ENCODE data around the gene GNB4.

Gene GNB4

DNA sequence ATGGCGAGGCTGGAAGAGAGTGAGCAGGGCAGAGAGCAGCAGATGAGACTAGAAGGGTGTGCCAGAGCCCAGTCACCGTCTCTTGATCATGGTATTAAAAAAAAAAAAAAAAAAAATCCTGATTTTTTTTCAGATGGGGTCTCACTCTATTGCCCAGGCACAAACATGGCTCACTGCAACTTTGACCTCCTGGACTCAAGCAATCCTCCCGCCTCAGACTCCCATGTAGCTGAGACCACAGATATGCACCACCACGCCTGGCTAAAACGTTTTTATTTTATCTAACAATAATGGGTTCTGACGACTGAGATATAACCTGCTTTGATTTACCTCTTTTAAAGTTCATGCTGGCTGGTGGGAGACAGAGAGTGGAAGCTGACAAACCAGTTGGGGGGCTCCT lies 4.0 kb downstream of the GNB4 start:
- Histone ChIP-seq H3K4me3 (ENCODE audit: low read length) (no peak overlapping the region), H3K4me1 (ENCODE audit: low read length) (peaks cover 24% of the 10 kb centered on the region), H3K36me3 (replicated peaks; ENCODE audit: low read depth, low read length) (no peaks in the 10 kb centered on the region), H3K9ac (ENCODE audit: low read length) (no peak overlapping the region), H3K79me2 (ENCODE audit: low read length) (no peaks in the 10 kb centered on the region), H2AFZ (ENCODE audit: low read depth, low read length) (no peak overlapping the region), H3K4me2 (ENCODE audit: low read length) (no peak overlapping the region), H3K9me3 (ENCODE audit: insufficient read depth, low read length) (no peaks in the 10 kb centered on the region), H3K27ac (ENCODE audit: low read length) (no peak overlapping the region), H4K20me1 (ENCODE audit: insufficient read depth, low read length) (no peaks in the 10 kb centered on the region), H3K27me3 (ENCODE audit: low read depth, low read length) (peaks cover 17% of the 10 kb centered on the region)
- TF ChIP-seq EZH2phosphoT487 (IDR thresholded peaks at IDR 0.05; ENCODE audit: low read depth), result no peak
- TF ChIP-seq, protein P1, sequence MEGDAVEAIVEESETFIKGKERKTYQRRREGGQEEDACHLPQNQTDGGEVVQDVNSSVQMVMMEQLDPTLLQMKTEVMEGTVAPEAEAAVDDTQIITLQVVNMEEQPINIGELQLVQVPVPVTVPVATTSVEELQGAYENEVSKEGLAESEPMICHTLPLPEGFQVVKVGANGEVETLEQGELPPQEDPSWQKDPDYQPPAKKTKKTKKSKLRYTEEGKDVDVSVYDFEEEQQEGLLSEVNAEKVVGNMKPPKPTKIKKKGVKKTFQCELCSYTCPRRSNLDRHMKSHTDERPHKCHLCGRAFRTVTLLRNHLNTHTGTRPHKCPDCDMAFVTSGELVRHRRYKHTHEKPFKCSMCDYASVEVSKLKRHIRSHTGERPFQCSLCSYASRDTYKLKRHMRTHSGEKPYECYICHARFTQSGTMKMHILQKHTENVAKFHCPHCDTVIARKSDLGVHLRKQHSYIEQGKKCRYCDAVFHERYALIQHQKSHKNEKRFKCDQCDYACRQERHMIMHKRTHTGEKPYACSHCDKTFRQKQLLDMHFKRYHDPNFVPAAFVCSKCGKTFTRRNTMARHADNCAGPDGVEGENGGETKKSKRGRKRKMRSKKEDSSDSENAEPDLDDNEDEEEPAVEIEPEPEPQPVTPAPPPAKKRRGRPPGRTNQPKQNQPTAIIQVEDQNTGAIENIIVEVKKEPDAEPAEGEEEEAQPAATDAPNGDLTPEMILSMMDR (IDR thresholded peaks at IDR 0.05; ENCODE audit: low read depth, low read length), result no peak

DNA sequence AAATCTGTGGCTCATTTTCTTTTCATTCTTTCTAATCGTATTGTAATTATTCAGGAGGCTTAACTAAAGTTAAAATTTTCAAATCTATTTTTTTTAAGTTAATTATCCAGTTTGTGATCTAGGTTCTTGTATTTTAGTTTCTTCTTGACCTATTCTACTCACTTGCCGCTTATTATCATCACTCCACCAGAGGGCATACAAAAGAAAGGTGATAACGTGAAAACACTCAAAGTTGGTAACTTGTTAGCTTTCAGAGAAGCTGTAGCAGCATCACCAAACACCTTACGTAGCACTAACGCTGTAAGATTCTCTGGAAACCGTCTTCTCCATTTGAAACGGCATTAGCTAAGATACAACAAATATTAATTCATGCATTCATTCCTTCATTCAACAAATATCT lies 4.8 kb downstream of the GNB4 start:
- Histone ChIP-seq H3K27me3 (ENCODE audit: low read depth, low read length) (peaks cover 10% of the 10 kb centered on the region; the same call in 1 of the 2 replicates), H4K20me1 (ENCODE audit: insufficient read depth, low read length) (no peaks in the 10 kb centered on the region), H3K4me3 (ENCODE audit: low read length) (no peak overlapping the region), H3K9ac (ENCODE audit: low read length) (no peak overlapping the region), H3K4me2 (ENCODE audit: low read length) (peak overlapping the region; percentile 16), H3K4me1 (ENCODE audit: low read length) (peaks cover 24% of the 10 kb centered on the region), H2AFZ (ENCODE audit: low read depth, low read length) (no peak overlapping the region), H3K27ac (ENCODE audit: low read length) (no peak overlapping the region), H3K79me2 (ENCODE audit: low read length) (no peaks in the 10 kb centered on the region), H3K9me3 (ENCODE audit: insufficient read depth, low read length) (no peaks in the 10 kb centered on the region), H3K36me3 (replicated peaks; ENCODE audit: low read depth, low read length) (no peaks in the 10 kb centered on the region)
- no peak for TF ChIP-seq EZH2phosphoT487 (IDR thresholded peaks at IDR 0.05; ENCODE audit: low read depth)
- TF ChIP-seq, protein P1 (IDR thresholded peaks at IDR 0.05; ENCODE audit: low read depth, low read length), result peak; percentile 64

DNA sequence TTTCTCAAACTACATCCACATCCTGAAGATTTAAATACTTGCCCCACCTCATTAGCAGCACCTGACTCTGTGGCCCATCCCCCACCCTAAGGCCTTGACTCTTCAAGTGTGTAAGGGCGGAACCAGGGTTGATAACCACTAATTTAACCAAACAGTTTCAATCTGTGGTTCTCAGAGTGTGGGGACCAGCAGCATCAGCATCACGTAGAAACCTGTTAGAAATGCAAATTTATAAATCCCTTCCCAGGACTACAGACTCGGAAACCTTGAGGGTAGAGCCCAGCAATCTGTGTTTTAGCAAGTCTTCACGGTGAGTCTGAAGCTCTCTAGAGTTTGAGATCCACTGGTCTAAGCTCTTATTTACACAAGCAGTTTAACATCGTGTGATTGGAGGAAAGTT lies 12.4 kb downstream of the GNB4 start:
- no peaks in the 10 kb centered on the region for H3K9me3 ChIP-seq (ENCODE audit: insufficient read depth, low read length)
- H3K27me3 ChIP-seq (ENCODE audit: low read depth, low read length), result peaks cover 4% of the 10 kb centered on the region; the same call in 1 of the 2 replicates
- TF ChIP-seq, protein P1 (IDR thresholded peaks at IDR 0.05; ENCODE audit: low read depth, low read length), result no peak
- no peak for TF ChIP-seq EZH2phosphoT487 (IDR thresholded peaks at IDR 0.05; ENCODE audit: low read depth)
- H3K79me2 ChIP-seq (ENCODE audit: low read length), result 0 out of 2 replicates have a peak, but pooled peaks cover 4% of the 10 kb centered on the region
- peak overlapping the region; percentile 53 for H3K4me3 ChIP-seq (ENCODE audit: low read length)
- peaks cover 43% of the 10 kb centered on the region for H3K4me1 ChIP-seq (ENCODE audit: low read length)
- peak overlapping the region; percentile 66 for H2AFZ ChIP-seq (ENCODE audit: low read depth, low read length)
- H3K27ac ChIP-seq (ENCODE audit: low read length), result peak overlapping the region; percentile 63
- no peaks in the 10 kb centered on the region for H3K36me3 ChIP-seq (replicated peaks; ENCODE audit: low read depth, low read length)
- peak overlapping the region; percentile 21; the same call in 1 of the 2 replicates for H3K9ac ChIP-seq (ENCODE audit: low read length)
- H4K20me1 ChIP-seq (ENCODE audit: insufficient read depth, low read length), result no peaks in the 10 kb centered on the region
- peak overlapping the region; percentile 78 for H3K4me2 ChIP-seq (ENCODE audit: low read length)

DNA sequence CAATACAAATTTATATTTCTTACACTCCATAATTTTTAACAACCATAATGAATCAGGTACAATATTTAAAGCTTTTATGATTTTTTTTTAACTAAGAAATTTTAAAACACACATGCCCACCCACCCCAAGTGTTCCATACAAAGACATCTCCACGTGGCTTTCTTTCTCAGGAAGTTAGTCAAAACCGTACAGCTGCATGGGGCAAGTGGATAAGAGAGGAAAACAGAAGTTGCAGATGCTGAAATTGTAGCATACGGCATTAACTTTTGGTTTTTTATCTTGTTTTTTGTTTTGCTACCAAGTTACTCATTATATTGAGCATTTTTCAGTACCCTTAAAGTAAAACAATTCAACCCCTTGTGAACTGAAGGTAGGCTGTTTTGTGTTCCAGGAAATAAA lies 14.8 kb downstream of the GNB4 start:
- Histone ChIP-seq H3K9ac (ENCODE audit: low read length) (no peak overlapping the region), H3K27ac (ENCODE audit: low read length) (peak overlapping the region; percentile 11; the same call in 1 of the 2 replicates), H4K20me1 (ENCODE audit: insufficient read depth, low read length) (no peaks in the 10 kb centered on the region), H3K4me3 (ENCODE audit: low read length) (no peak overlapping the region), H3K4me1 (ENCODE audit: low read length) (peaks cover 63% of the 10 kb centered on the region), H2AFZ (ENCODE audit: low read depth, low read length) (peak overlapping the region; percentile 31; the same call in 1 of the 2 replicates), H3K79me2 (ENCODE audit: low read length) (0 out of 2 replicates have a peak, but pooled peaks cover 4% of the 10 kb centered on the region), H3K27me3 (ENCODE audit: low read depth, low read length) (no peaks in the 10 kb centered on the region; the same call in 1 of the 2 replicates), H3K36me3 (replicated peaks; ENCODE audit: low read depth, low read length) (no peaks in the 10 kb centered on the region), H3K4me2 (ENCODE audit: low read length) (peak overlapping the region; percentile 23), H3K9me3 (ENCODE audit: insufficient read depth, low read length) (no peaks in the 10 kb centered on the region)
- no peak for TF ChIP-seq EZH2phosphoT487 (IDR thresholded peaks at IDR 0.05; ENCODE audit: low read depth)
